ENCODE measurements around the gene MESD. TPM values are rescaled to one million over a fixed set of nuclear protein-coding genes. Genes with fewer than 3 reads are reported as not detected.

MESD gene
- total RNA-seq, 2 donors from 2014 or later: 31.7 to 35.8 TPM

GRCh38 chr15:80921736-80922410, 67.7 kb downstream of the MESD start:
- no peak for DNase-seq
- Histone ChIP-seq H3K4me1 (ENCODE audit: control insufficient read depth, insufficient read depth, low read length) (no peaks in the 10 kb centered on the region), H3K4me3 (ENCODE audit: low read length) (no peak overlapping the region), H3K27me3 (ENCODE audit: control insufficient read depth, insufficient read depth, low read length, poor library complexity, severe bottlenecking) (no peaks in the 10 kb centered on the region), H3K9ac (ENCODE audit: extremely low read depth, low read length, poor library complexity, severe bottlenecking) (no peak overlapping the region), H3K9me3 (ENCODE audit: control insufficient read depth, low read length) (no peaks in the 10 kb centered on the region), H3K36me3 (ENCODE audit: control insufficient read depth, insufficient read depth, low read length) (no peaks in the 10 kb centered on the region), H3K27ac (ENCODE audit: low read depth, low read length) (no peak overlapping the region)
- TF ChIP-seq, protein P1, sequence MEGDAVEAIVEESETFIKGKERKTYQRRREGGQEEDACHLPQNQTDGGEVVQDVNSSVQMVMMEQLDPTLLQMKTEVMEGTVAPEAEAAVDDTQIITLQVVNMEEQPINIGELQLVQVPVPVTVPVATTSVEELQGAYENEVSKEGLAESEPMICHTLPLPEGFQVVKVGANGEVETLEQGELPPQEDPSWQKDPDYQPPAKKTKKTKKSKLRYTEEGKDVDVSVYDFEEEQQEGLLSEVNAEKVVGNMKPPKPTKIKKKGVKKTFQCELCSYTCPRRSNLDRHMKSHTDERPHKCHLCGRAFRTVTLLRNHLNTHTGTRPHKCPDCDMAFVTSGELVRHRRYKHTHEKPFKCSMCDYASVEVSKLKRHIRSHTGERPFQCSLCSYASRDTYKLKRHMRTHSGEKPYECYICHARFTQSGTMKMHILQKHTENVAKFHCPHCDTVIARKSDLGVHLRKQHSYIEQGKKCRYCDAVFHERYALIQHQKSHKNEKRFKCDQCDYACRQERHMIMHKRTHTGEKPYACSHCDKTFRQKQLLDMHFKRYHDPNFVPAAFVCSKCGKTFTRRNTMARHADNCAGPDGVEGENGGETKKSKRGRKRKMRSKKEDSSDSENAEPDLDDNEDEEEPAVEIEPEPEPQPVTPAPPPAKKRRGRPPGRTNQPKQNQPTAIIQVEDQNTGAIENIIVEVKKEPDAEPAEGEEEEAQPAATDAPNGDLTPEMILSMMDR (conservative IDR thresholded peaks at IDR 0.05): no peak
- no peaks in the 10 kb centered on the region for H3K36me3 Mint-ChIP-seq (ENCODE audit: low read depth)
- H3K27me3 Mint-ChIP-seq (ENCODE audit: insufficient read depth): no peaks in the 10 kb centered on the region
- no peaks in the 10 kb centered on the region for H3K9me3 Mint-ChIP-seq
- no peak overlapping the region for H3K4me3 Mint-ChIP-seq
- WGBS, 2 experiments (ENCODE audit: insufficient coverage in 1 of 2, insufficient read length in 1 of 2): 93% methylated on average over 13 to 20 of the region's 20 CpGs
- H3K27ac Mint-ChIP-seq: no peak overlapping the region
- no peaks in the 10 kb centered on the region for H3K4me1 Mint-ChIP-seq

GRCh38 chr15:80920271-80920699, 69.3 kb downstream of the MESD start:
- no peaks in the 10 kb centered on the region for H3K36me3 ChIP-seq (ENCODE audit: control insufficient read depth, insufficient read depth, low read length)
- H3K27me3 Mint-ChIP-seq (ENCODE audit: insufficient read depth): no peaks in the 10 kb centered on the region
- H3K9me3 Mint-ChIP-seq: no peaks in the 10 kb centered on the region
- no peaks in the 10 kb centered on the region for H3K36me3 Mint-ChIP-seq (ENCODE audit: low read depth)
- H3K4me1 Mint-ChIP-seq: peaks cover 5% of the 10 kb centered on the region
- H3K4me3 Mint-ChIP-seq: no peak overlapping the region
- H3K4me3 ChIP-seq (ENCODE audit: low read length): no peak overlapping the region
- no peak overlapping the region for H3K27ac ChIP-seq (ENCODE audit: low read depth, low read length)
- no peaks in the 10 kb centered on the region for H3K9me3 ChIP-seq (ENCODE audit: control insufficient read depth, low read length)
- 80 to 94% methylated on average over 1 to 5 of the region's 5 CpGs for WGBS, 2 experiments (ENCODE audit: insufficient coverage in 1 of 2, insufficient read length in 1 of 2)
- H3K27ac Mint-ChIP-seq: no peak overlapping the region
- TF ChIP-seq, protein P1 (conservative IDR thresholded peaks at IDR 0.05): no peak
- H3K4me1 ChIP-seq (ENCODE audit: control insufficient read depth, insufficient read depth, low read length): no peaks in the 10 kb centered on the region
- DNase-seq: no peak
- no peaks in the 10 kb centered on the region for H3K27me3 ChIP-seq (ENCODE audit: control insufficient read depth, insufficient read depth, low read length, poor library complexity, severe bottlenecking)
- no peak overlapping the region for H3K9ac ChIP-seq (ENCODE audit: extremely low read depth, low read length, poor library complexity, severe bottlenecking)

DNA sequence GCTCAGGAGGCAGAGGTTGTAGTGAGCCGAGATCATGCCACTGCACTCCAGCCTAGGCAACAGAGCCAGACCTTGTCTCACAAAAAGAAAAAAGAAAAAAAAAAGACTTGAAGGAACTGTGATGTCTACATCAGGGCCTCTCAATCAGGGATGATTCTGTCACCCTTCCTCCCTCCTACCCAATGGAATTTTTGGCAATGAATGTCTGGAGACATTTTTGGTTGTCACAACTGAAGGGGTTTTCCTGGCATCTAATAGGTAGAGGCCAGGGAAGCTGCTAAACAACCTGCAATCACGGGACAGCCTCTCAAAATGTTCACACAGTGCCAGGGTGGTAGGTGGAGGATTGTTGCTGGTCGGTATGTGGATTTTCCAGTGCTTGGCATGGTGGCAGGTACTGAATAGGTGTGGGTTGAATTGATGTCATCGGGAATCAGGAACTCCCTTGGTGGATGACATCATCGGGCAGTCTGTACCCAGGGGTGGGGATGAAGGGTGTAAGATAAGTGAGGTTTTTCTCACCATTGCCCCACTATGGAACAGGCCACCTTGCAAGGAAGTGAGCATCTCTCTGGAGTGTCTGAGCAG, 71.3 kb downstream of the MESD start:
- no peaks in the 10 kb centered on the region for H3K27me3 ChIP-seq (ENCODE audit: control insufficient read depth, insufficient read depth, low read length, poor library complexity, severe bottlenecking)
- no peaks in the 10 kb centered on the region for H3K36me3 Mint-ChIP-seq (ENCODE audit: low read depth)
- no peak overlapping the region for H3K27ac ChIP-seq (ENCODE audit: low read depth, low read length)
- H3K9me3 Mint-ChIP-seq: no peaks in the 10 kb centered on the region
- H3K36me3 ChIP-seq (ENCODE audit: control insufficient read depth, insufficient read depth, low read length): no peaks in the 10 kb centered on the region
- H3K27ac Mint-ChIP-seq: no peak overlapping the region
- H3K4me1 Mint-ChIP-seq: peaks cover 5% of the 10 kb centered on the region
- H3K9me3 ChIP-seq (ENCODE audit: control insufficient read depth, low read length): no peaks in the 10 kb centered on the region
- 84 to 89% methylated on average over 2 to 5 of the region's 5 CpGs for WGBS, 2 experiments (ENCODE audit: insufficient coverage in 1 of 2, insufficient read length in 1 of 2)
- H3K9ac ChIP-seq (ENCODE audit: extremely low read depth, low read length, poor library complexity, severe bottlenecking): no peak overlapping the region
- TF ChIP-seq, protein P1 (conservative IDR thresholded peaks at IDR 0.05): no peak
- no peaks in the 10 kb centered on the region for H3K27me3 Mint-ChIP-seq (ENCODE audit: insufficient read depth)
- H3K4me1 ChIP-seq (ENCODE audit: control insufficient read depth, insufficient read depth, low read length): no peaks in the 10 kb centered on the region
- DNase-seq: no peak
- no peak overlapping the region for H3K4me3 ChIP-seq (ENCODE audit: low read length)
- no peak overlapping the region for H3K4me3 Mint-ChIP-seq
